HG03354 (cell line): Measurements from ENCODE around the gene POU5F2.

Experiments
- ATAC-seq: cut with Tn5 transposase; IDR thresholded peaks from one replicate; pipeline ENCODE4 v1.9.1; 2021; ENCODE audit warnings: mild to moderate bottlenecking; ENCODE audit not compliant: unreplicated experiment, poor library complexity, severe bottlenecking

Gene POU5F2

GRCh38 chr5:93741136-93741811 is at the start of gene POU5F2:
TSS of gene POU5F2 (minus strand) at chr5:93741600. CDS start at chr5:93741563, 37 bp downstream.
- no peak for ATAC-seq

DNA sequence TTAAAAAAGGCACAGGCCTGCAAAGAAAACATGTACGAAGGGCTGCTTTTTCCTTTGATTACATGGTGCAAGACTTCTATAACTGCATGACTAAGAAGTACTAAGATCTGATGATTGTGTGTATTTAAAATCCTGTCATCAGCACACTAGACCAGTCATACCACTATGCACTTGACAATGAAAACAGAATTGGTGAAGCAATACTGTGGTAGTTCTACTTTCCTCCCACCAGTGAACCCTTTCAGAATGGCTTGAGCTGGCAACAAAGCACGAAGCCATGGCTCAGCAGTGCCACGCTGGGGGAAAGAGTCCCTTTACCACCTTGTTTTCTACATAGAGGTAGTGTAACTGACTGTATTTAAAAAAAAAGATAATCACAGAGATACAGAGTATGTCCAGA is 49.0 kb upstream of the POU5F2 start:
- ATAC-seq: no peak

- no peak for ATAC-seq
Observed at GRCh38 chr5:93789173-93790067, 48.0 kb upstream of the POU5F2 start.

DNA sequence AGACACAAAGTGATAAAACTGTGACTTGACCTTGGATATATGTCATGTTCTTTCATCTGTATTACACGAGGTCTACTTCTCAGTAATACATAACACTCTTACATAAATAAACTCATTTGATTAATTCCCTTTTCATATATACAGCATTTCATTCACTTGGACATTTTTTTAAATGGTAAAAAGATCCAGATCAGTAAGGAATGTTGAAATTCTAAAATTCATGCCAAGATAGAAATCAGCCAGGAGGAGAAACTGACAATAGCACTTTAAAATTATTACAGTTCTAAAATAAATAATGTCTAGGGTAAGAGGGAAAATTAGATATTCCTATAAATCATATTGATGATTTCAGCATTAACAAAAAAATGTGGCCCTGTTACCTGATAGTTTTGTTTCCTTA is 46.2 kb upstream of the POU5F2 start:
- no peak for ATAC-seq

- ATAC-seq: no peak
Observed at GRCh38 chr5:93785475-93785874, 44.1 kb upstream of the POU5F2 start.

DNA sequence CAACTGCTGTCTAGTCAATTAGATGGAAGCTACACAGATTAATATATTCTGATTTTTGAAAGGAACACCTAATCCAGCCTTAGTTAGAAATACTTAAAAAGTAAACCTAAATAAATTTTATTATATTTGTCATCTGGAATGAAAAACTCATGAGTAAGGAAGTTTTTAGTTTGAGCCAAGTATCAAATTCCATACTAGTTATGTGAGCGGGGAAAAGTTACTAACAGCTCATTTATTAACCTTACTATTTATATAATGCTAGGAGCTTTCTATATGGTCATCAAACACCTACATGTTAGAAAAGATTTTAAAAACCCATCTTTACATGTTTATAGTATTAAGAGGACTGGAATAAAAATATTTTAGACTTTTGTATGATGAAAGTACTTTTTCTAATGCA is 41.6 kb upstream of the POU5F2 start:
- ATAC-seq: no peak

GRCh38 chr5:93777620-93778019 is 36.2 kb upstream of the POU5F2 start:
- no peak for ATAC-seq

DNA sequence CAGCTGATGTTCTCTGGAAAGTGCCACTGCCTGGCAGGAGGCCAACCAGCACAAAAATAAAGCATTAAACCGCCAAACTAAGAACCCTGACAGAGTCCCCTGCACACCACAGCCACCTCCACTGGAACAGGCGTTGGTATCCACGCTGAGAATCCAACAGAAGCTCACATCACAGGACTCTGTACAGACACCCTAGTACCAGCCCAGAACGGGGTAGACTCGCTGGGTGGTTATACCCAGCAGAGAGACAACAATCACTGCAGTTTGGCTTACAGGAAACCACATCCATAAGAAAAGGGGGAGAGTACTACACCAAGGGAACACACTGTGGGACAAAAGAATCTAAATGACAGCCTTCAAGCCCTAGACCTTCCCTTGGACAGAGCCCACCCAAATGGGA is 15.0 kb upstream of the POU5F2 start:
- no peak for ATAC-seq

- ATAC-seq: no peak
Observed at GRCh38 chr5:93755716-93756115, 14.3 kb upstream of the POU5F2 start.

GRCh38 chr5:93748875-93749397 is 7.5 kb upstream of the POU5F2 start:
- no peak for ATAC-seq

DNA sequence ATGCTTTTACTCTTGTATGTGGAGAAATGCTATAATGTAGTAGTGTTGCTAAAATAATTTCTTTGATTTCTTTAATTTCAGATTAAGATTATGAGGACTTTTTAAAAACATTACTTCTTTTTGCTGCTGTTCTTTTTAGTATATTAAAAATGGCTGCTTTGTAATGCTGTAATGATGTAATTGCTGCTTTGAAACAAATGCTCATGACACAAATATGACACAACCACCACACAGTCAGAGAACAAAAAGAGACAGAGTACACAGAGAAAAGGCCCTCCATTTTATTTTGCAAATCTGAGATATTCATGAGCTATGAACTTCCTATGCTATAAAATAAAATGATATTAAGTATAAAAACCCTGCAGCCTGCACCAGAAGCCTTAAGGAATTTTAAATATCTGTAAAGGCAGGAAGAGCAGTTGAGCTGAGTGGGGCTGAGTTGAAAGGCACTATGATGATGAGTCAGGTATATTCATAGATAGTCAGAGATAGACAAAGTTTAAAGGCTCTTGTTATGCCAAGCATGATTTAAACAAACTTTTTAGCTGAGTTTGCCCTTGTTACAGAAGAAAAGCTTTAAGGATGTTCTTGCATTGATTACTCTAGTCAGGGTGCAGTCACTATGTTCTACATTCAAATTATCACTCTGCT is 5.1 kb upstream of the POU5F2 start:
- no peak for ATAC-seq

DNA sequence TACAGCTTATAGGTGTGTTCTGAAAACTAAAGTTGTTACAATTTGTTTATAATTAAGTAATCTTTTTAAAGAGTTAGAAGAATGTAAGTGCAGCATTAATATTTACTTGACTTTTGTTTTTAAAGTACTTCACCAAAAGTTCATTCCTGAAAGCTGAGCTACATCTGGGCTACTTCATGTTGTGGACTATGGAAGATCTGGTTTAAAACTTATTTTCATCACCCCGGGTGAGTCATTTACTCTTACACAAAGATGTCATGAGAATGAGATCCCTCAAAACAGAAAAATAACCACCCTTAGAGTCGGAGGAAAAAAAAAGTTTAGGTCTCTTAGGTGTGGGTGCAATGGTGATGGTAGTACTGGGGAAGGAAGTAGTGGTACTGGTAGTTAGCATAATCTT is 5.1 kb downstream of the POU5F2 start:
- ATAC-seq: no peak

GRCh38 chr5:93735378-93735777 is 6.0 kb downstream of the POU5F2 start:
- ATAC-seq: no peak

GRCh38 chr5:93731987-93732386 is 9.4 kb downstream of the POU5F2 start:
- ATAC-seq: no peak

DNA sequence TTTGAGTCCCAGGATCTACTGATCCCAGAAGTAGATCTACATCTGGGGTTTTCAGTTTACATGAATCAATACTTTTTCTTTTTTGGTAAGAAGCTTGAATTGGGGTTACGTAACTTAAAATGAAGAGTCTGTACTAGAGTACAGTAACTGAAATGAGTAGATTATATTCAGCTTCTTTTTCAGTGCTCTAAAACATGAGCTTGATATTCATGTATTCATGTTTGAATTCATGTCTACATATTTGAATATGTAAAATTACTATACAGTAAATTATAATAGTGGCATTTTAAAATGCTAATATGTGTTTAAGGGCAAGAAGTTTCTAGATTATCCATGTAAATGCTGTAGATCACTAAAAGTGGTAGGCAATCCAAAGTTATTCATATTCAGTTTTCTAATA is 14.8 kb downstream of the POU5F2 start:
- ATAC-seq: no peak

DNA sequence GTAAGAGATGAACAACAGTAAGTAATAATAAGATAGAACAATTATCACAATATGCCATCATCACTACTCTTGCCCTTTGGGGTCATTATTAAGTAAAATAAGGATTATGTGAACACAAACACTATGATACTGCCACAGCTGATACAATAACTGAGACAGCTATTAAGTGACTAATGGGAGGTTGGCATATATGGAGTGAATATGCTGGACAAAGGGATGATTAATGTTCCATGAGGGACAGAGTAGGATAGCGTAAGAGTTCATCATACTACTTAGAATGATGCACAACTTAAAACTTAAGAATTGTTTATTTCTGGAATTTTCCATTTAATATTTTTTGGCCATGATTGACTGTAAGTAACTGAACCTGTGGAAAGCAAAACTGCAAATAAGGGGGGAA is 16.6 kb downstream of the POU5F2 start:
- no peak for ATAC-seq

GRCh38 chr5:93723681-93724080 is 17.7 kb downstream of the POU5F2 start:
- no peak for ATAC-seq

DNA sequence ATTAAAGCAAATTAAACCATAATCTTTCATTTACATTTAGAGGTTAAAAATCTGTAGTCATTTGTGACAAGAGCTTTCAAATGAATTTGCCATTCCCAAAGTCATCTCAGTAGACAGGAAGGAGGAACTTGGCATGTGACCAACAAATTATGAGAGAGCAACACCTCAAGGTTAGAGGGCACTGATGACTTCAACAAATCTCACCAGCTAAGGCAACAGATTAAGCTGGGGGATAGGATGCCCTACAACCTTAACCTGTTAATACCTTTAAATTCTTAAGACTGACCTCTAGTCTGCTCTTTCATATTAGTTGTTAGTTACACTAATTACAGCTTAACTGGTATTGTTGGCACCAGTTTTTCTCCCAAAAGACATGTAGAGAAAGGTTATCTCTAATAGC is 18.4 kb downstream of the POU5F2 start:
- ATAC-seq: no peak

DNA sequence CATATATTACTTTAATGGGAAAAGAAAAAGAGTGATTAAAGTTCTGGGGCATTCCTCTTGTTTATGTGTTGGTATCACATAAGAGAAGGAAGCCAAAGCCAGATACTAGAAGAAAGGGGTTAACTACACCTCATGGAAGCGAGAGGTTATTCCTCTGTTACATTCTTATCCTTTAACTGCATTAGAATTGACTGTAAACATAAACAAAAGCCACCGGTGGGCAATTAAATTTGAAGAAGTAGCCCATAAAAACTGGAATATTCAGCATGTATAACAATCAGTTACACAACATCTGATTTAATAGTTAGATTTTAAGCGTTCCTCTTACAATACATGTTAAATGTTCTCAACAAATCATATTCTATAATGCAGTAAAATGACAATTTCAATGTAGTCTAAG is 18.8 kb downstream of the POU5F2 start:
- no peak for ATAC-seq

DNA sequence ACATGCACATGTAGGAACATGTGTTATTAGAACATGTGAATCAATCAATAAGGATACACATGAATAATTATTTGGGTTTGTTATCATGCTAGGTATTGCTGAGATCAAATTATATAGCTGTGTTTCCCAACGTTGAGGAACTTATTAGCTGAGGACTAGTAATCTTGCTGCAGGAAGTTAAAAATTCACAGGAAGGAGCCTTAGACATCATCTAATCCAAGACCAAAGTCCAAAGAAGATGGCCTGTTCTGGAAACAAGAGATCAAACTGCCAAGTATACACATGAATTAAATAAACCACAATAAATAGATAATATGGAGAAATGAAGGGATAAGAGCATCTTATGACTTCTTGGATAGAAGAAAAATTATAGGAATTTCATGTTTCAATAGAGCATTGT is 19.9 kb downstream of the POU5F2 start:
- no peak for ATAC-seq

- no peak for ATAC-seq
Observed at GRCh38 chr5:93721071-93721470, 20.3 kb downstream of the POU5F2 start.
